Endothelial cell of umbilical vein (primary cell): ENCODE measurements around the gene CNKSR3.

Source experiments
- CTCF ChIP-seq, 2 donors: IDR thresholded peaks; 1 replicate in 1 of 2; 2 replicates in 1 of 2; pipeline ENCODE4 v1.5.1; 2011; ENCODE audit warnings: low read length in 2 of 2, mild to moderate bottlenecking in 2 of 2, moderate library complexity in 2 of 2, control low read depth in 1 of 2, inconsistent platforms in 1 of 2, low read depth in 1 of 2; ENCODE audit not compliant: insufficient read depth in 1 of 2; ENCODE audit errors: extremely low read depth in 1 of 2
- POLR2A ChIP-seq: IDR thresholded peaks from 2 replicates; pipeline ENCODE4 v1.6.1; 2012; ENCODE audit warnings: low read depth, mild to moderate bottlenecking, control low read depth, low read length

GRCh38 chr6:154403788-154404187 is 106.7 kb downstream of the CNKSR3 start:
- TF ChIP-seq CTCF (IDR thresholded peaks at IDR 0.05; ENCODE audit: extremely low read depth in 1 of 2, insufficient read depth in 1 of 2, low read depth in 1 of 2, low read length in 2 of 2) (no peak), POLR2A (no peak)
